IPS-20b (cell line): ENCODE results near the gene GNMT.
"Not testable (repeated sequence)": the region's sequence is repeated elsewhere in the genome, so short reads cannot be mapped to it uniquely, and the experiment has no call there.

Source experiments
- H3K27ac ChIP-seq: one replicate; pipeline ENCODE4 v1.5.1; 2013; ENCODE audit warnings: low read length
- H3K27me3 ChIP-seq: 2 replicates; pipeline ENCODE4 v1.6.1; 2013; ENCODE audit warnings: mild to moderate bottlenecking, low read length, inconsistent platforms; ENCODE audit not compliant: insufficient read depth
- H3K36me3 ChIP-seq: 2 replicates; pipeline ENCODE4 v1.6.1; 2013; ENCODE audit warnings: low read depth, mild to moderate bottlenecking, inconsistent platforms, low read length, moderate library complexity; ENCODE audit not compliant: insufficient read depth
- H3K4me1 ChIP-seq: 2 replicates; pipeline ENCODE4 v1.6.1; 2013; ENCODE audit warnings: mild to moderate bottlenecking, control low read depth, inconsistent platforms, low read length, moderate library complexity; ENCODE audit not compliant: insufficient read depth
- H3K4me3 ChIP-seq: 2 replicates; pipeline ENCODE4 v1.5.1; 2013; ENCODE audit warnings: mild to moderate bottlenecking, low read length, inconsistent platforms
- H3K9ac ChIP-seq: 2 replicates; pipeline ENCODE4 v1.6.1; 2013; ENCODE audit warnings: low read depth, mild to moderate bottlenecking, inconsistent platforms, low read length, moderate library complexity
- H3K9me3 ChIP-seq: 2 replicates; pipeline ENCODE4 v1.6.1; 2013; ENCODE audit warnings: mild to moderate bottlenecking, low read depth, low read length, inconsistent platforms; ENCODE audit not compliant: insufficient read depth

Gene GNMT

DNA sequence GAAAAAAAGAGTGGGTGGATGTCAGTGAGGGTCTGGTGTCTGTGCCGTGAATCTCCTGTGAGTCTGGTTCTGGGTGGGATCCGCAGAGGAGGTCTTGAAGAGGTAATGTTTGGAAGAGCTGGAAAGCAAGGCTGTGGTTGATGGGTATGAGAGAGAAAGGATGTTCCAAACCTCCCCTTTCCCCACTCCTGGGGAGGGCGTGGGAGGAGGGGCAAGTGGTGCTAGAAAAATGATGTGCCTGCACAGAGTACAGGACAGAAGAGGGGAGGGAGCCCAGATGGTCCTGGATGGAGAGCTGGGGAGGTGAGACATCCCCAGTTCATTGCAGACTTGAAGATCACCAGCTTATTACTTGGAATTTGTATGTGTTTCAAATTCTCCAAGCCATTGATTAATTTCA is 28.1 kb upstream of the GNMT start:
- Histone ChIP-seq H3K4me1 (peaks cover 4% of the 10 kb centered on the region; the same call in 1 of the 2 replicates), H3K4me3 (no peak overlapping the region), H3K9me3 (no peaks in the 10 kb centered on the region), H3K27ac (no peak overlapping the region), H3K27me3 (no peaks in the 10 kb centered on the region), H3K36me3 (peaks cover 54% of the 10 kb centered on the region), H3K9ac (no peak overlapping the region)

DNA sequence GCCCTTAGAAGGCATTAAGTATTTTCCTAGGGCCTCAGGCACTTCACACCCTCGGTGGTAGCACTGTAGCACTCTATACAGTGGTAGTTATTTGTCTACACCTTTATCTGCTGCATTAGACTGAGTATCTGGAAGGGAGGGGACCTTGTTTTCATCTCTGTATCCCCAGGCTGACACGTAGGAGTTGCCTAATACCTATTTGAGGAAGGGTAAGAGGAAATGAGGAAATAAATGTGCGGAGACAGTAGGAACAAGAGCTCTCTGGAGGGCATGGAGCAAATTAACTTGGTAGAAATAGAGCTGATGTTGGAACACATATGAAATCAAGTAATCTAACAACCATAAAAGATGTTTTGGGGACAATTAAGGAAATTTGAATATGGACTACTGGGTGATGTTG is 27.3 kb upstream of the GNMT start:
- H3K27ac ChIP-seq: no peak overlapping the region
- no peaks in the 10 kb centered on the region for H3K27me3 ChIP-seq
- H3K4me1 ChIP-seq: peaks cover 4% of the 10 kb centered on the region; the same call in 1 of the 2 replicates
- H3K36me3 ChIP-seq: peaks cover 62% of the 10 kb centered on the region
- no peak overlapping the region for H3K9ac ChIP-seq
- no peaks in the 10 kb centered on the region for H3K9me3 ChIP-seq
- no peak overlapping the region for H3K4me3 ChIP-seq

DNA sequence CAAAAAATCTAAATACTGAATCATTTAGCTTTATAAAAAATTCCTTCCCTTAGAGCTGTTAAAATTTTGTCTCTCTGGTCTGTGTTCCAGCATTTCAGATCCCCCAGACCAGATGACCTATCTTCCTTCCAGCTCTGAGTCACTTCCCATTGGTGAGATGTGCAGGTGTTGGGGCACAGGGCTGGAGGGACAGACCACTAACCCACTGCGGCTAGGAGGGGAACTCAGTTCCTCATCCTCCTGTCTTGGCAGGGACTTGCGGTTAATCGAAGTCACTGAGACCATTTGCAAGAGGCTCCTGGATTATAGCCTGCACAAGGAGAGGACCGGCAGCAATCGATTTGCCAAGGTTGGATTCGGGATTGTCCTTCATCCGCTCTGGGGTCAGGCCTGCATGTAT is 25.2 kb upstream of the GNMT start:
- Histone ChIP-seq H3K4me1 (0 out of 2 replicates have a peak, but pooled peaks cover 4% of the 10 kb centered on the region), H3K9me3 (no peaks in the 10 kb centered on the region), H3K27me3 (no peaks in the 10 kb centered on the region), H3K27ac (no peak overlapping the region), H3K36me3 (peaks cover 83% of the 10 kb centered on the region), H3K4me3 (no peak overlapping the region), H3K9ac (no peak overlapping the region)

DNA sequence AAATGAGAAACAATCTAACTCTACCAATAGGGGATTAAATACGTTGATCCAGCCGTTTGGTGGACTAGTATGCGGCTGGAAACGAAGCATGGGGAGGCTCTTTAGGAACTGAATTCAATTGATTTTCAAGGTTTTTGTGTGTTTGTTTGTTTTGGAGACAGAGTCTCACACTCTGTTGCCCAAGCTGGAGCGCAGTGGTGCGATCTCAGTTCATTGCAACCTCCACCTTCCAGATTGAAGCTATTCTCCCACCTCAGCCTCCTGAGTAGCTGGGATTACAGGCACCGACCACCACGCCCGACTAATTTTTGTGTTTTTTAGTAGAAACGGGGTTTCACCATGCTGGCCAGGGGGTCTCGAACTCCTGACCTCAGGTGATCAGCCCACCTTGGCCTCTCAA is 24.2 kb upstream of the GNMT start:
- Histone ChIP-seq H3K4me3 (no peak overlapping the region), H3K9me3 (no peaks in the 10 kb centered on the region), H3K27ac (no peak overlapping the region), H3K9ac (no peak overlapping the region), H3K36me3 (peaks cover 89% of the 10 kb centered on the region), H3K27me3 (no peaks in the 10 kb centered on the region), H3K4me1 (no peaks in the 10 kb centered on the region)

DNA sequence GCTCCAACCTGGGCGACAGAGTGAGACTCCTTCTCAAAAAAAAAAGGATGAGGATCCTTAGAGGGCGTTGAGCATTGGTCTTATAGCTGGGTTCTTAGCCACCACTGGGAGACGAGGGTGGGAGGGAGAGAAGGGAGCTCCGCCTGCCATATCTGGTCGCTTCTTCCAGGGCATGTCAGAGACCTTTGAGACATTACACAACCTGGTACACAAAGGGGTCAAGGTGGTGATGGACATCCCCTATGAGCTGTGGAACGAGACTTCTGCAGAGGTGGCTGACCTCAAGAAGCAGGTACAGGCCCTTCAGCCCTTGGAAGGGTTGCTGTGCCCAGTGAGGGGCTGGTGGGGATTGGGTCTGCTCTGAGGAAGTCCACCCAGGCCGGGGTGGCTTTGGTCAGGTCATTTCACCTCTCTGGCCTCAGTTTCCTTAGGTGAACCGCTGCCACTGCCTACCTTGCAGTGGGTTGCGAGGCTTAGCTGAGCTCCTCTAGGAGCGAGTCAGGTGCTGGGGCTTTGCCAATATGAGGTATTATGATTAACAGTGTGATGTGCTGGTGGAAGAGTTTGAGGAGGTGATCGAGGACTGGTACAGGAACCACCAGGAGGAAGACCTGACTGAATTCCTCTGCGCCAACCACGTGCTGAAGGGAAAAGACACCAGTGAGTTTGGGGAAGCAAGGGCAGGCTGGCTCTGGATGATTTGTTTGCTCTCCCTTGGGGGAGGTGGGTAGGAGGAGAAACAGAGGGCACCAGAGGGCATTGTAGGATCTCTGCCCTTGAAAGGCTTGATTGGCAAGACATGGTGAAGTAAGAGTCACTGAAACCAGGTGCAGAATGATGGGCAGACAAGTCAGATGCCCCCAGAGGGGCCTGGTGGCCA is 22.8 kb upstream of the GNMT start:
- no peak overlapping the region for H3K27ac ChIP-seq
- no peak overlapping the region for H3K9ac ChIP-seq
- no peaks in the 10 kb centered on the region for H3K4me1 ChIP-seq
- no peak overlapping the region for H3K4me3 ChIP-seq
- no peaks in the 10 kb centered on the region for H3K9me3 ChIP-seq
- H3K27me3 ChIP-seq: no peaks in the 10 kb centered on the region
- peaks cover 85% of the 10 kb centered on the region for H3K36me3 ChIP-seq

DNA sequence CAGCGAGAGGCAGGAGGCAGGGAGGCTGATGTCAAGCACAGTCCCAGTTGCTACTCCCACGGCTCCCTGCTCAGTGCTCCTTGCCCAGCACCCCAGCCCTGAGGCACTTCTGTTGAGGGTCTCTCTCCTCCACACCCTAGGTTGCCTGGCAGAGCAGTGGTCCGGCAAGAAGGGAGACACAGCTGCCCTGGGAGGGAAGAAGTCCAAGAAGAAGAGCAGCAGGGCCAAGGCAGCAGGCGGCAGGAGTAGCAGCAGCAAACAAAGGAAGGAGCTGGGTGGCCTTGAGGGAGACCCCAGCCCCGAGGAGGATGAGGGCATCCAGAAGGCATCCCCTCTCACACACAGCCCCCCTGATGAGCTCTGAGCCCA is 22.1 kb upstream of the GNMT start:
- Histone ChIP-seq H3K36me3 (peaks cover 78% of the 10 kb centered on the region), H3K4me1 (no peaks in the 10 kb centered on the region), H3K4me3 (no peak overlapping the region), H3K9me3 (no peaks in the 10 kb centered on the region), H3K27me3 (no peaks in the 10 kb centered on the region), H3K27ac (no peak overlapping the region), H3K9ac (no peak overlapping the region)

DNA sequence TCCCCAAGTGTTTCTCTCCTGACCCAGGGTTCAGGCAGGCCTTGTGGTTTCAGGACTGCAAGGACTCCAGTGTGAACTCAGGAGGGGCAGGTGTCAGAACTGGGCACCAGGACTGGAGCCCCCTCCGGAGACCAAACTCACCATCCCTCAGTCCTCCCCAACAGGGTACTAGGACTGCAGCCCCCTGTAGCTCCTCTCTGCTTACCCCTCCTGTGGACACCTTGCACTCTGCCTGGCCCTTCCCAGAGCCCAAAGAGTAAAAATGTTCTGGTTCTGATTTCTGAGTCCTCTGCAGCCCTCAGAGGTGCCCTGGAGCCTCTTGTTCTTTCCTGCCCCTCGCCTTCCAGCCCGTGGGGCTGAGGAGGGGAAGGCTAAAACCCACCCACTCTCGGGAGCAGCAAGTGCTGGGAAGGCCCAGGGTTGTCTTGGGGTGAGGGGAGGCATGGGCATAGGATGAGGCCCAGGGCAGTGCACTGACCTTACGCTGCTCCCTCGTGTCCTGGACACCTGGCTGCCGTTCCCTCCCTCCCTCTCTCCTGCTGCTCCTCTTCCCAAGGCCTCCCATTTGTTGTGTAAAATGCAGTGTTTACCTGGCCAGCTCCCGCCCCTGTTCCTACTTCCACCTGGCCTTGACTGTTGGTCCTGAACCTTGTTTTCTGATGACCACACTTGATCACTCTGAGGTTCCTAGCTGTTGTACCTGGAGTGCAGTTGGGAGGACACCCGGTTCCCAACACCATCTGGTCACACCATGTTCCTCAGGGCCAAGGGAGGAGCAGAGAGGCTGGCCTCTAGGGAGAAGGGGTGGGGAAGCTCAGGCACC is 21.4 kb upstream of the GNMT start:
- Histone ChIP-seq H3K27me3 (no peaks in the 10 kb centered on the region), H3K9ac (no peak overlapping the region), H3K36me3 (peaks cover 72% of the 10 kb centered on the region), H3K4me1 (no peaks in the 10 kb centered on the region), H3K27ac (no peak overlapping the region), H3K4me3 (no peak overlapping the region), H3K9me3 (no peaks in the 10 kb centered on the region)

DNA sequence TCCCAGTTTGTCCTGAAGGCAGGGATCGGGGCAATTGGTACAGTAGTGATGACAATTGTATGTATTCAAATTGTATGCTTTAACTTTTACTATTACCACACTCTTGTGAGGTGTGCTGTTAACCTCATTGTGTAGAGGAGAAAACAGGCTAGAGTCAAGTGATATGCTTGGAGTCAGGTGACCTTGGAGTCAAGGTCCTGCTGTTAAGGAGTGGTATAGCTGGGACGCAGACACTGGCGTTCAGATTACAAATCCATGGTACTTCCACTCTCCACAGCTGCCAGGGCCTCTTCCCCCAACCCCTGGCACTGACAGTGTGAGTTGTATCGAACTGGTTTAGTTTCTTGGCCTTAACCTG is 20.8 kb upstream of the GNMT start:
- Histone ChIP-seq H3K9ac (no peak overlapping the region), H3K27ac (no peak overlapping the region), H3K36me3 (peaks cover 66% of the 10 kb centered on the region), H3K4me3 (no peak overlapping the region), H3K27me3 (no peaks in the 10 kb centered on the region), H3K9me3 (no peaks in the 10 kb centered on the region), H3K4me1 (no peaks in the 10 kb centered on the region)

DNA sequence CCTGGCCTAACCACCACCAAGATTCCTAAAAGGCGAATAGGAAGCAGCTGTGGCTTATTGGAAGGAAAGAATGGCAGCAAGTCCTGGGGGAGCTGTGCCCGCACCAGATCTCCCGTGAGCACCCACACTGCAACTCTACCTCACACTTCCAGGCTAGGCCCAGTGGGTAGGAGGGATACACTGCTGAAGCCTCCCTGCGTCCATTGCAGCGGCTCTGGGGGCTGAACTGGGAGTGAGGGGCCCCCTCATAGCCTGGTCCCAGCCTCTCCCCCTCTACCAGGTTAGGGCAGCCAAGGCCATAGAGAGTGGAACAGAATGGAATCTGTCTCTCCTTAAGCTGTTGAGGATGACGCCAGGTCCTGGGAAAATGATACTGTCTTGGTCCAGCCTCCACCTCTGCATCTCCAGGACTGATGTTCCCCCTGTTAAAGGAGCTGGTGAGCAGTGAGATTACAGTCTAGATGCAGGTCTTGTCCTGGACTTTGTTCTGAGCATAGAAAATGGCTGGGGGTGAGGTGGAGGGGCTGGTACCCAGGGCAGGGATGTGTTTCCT is 20.0 kb upstream of the GNMT start:
- Histone ChIP-seq H3K9me3 (no peaks in the 10 kb centered on the region), H3K27ac (no peak overlapping the region), H3K9ac (no peak overlapping the region), H3K27me3 (no peaks in the 10 kb centered on the region), H3K36me3 (peaks cover 58% of the 10 kb centered on the region), H3K4me1 (no peaks in the 10 kb centered on the region), H3K4me3 (no peak overlapping the region)

DNA sequence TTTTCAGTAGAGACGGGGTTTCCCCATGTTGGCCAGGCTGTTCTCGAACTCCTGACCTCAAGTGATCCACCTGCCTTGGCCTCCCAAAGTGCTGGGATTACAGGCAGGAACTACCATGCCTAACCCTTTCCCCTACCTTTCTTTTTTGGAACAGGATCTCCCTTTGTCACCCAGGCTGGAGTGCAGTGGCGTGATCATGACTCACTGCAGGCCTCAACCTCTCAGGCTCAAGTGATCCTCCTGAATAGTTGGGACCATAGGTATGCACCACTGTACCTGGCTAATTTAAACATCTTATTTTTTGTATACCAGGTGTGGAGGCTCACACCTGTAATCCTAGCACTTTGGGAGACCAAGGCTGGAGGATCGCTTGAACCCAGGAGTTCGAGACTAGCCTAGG is 19.2 kb upstream of the GNMT start:
- H3K36me3 ChIP-seq: peaks cover 50% of the 10 kb centered on the region
- H3K9ac ChIP-seq, H3K4me3 ChIP-seq, H3K4me1 ChIP-seq, H3K27ac ChIP-seq, H3K27me3 ChIP-seq, H3K9me3 ChIP-seq: not testable (repeated sequence)

DNA sequence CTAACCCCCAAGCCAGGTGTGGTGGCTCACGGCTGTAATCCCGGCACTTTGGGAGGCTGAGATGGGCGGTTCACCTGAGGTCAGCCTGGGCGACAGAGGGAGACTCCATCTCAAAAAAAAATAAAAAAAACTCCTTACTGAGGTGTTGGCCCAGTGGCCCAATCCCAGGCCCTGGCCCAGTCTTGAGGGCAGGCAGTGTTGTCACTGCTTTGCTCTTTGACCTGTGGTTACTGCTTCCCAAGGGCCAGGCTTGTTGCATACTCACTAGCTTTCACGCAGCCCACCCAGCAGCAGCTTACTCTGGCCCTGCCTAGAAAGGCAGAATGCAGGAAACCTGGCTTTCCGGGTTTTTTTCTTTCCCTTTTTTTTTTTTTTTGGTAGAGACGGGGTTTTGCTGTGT is 18.1 kb upstream of the GNMT start:
- H3K27me3 ChIP-seq: no peaks in the 10 kb centered on the region
- H3K27ac ChIP-seq: no peak overlapping the region
- no peak overlapping the region for H3K9ac ChIP-seq
- H3K36me3 ChIP-seq: peaks cover 40% of the 10 kb centered on the region
- H3K4me3 ChIP-seq: no peak overlapping the region
- no peaks in the 10 kb centered on the region for H3K4me1 ChIP-seq
- no peaks in the 10 kb centered on the region for H3K9me3 ChIP-seq

DNA sequence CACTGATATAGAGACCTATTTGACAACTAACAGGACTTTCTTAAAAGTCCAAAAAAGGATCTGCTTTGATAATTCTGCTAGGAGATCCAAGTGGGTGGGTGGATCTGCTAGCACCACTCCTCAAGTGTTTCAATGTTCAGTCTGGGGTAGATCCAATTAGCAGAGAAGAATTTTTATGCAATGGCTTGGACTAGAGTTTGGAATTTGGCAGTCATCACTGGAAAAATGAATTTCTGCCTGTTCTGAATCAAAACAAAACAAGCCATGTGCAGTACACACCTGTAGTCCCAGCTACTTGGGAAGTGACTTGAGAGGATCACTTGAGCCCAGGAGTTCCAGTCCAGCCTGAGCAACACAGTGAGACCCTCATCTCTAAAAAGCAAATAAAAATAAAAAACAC is 12.6 kb upstream of the GNMT start:
- no peaks in the 10 kb centered on the region for H3K27me3 ChIP-seq
- no peaks in the 10 kb centered on the region for H3K4me1 ChIP-seq
- no peak overlapping the region for H3K27ac ChIP-seq
- H3K9me3 ChIP-seq: no peaks in the 10 kb centered on the region
- H3K4me3 ChIP-seq: no peak overlapping the region
- H3K9ac ChIP-seq: no peak overlapping the region
- no peaks in the 10 kb centered on the region; the same call in 1 of the 2 replicates for H3K36me3 ChIP-seq
